Measurements from ENCODE around the gene BRPF3.
"Not testable (repeated sequence)": the region's sequence is repeated elsewhere in the genome, so short reads cannot be mapped to it uniquely, and the experiment has no call there.

The BRPF3 gene

GRCh38 chr6:36200154-36200891 is 3.8 kb downstream of the BRPF3 start:
- peak in 5 of 56 donors; percentile 3 to 13 (median 7) for DNase-seq

- DNase-seq, result no peak
Observed at GRCh38 chr6:36200998-36201596, 4.6 kb downstream of the BRPF3 start.

GRCh38 chr6:36201612-36202011 is 5.1 kb downstream of the BRPF3 start:
- DNase-seq, result no peak

GRCh38 chr6:36202101-36202500 is 5.6 kb downstream of the BRPF3 start:
- no peak for DNase-seq

- DNase-seq, result no peak
Observed at GRCh38 chr6:36204068-36204753, 7.7 kb downstream of the BRPF3 start.

GRCh38 chr6:36207155-36207554 is 10.6 kb downstream of the BRPF3 start:
- no peak for DNase-seq

GRCh38 chr6:36209606-36210005 is 13.1 kb downstream of the BRPF3 start:
- no peak for DNase-seq

GRCh38 chr6:36210182-36210581 is 13.6 kb downstream of the BRPF3 start:
- DNase-seq, result no peak

- DNase-seq, result no peak
Observed at GRCh38 chr6:36210886-36211595, 14.5 kb downstream of the BRPF3 start.

- DNase-seq, result no peak
Observed at GRCh38 chr6:36216559-36216958, 20.0 kb downstream of the BRPF3 start.

GRCh38 chr6:36217188-36217587 is 20.6 kb downstream of the BRPF3 start:
- no peak for DNase-seq

- DNase-seq, result no peak
Observed at GRCh38 chr6:36217946-36218345, 21.4 kb downstream of the BRPF3 start.

GRCh38 chr6:36218516-36218915 is 22.0 kb downstream of the BRPF3 start:
- not testable (repeated sequence) for DNase-seq

GRCh38 chr6:36219081-36219480 is 22.5 kb downstream of the BRPF3 start:
- no peak for DNase-seq

GRCh38 chr6:36220226-36220625 is 23.7 kb downstream of the BRPF3 start:
- no peak for DNase-seq

- DNase-seq, result no peak
Observed at GRCh38 chr6:36221674-36222073, 25.1 kb downstream of the BRPF3 start.

- no peak for DNase-seq
Observed at GRCh38 chr6:36222924-36223323, 26.4 kb downstream of the BRPF3 start.

- DNase-seq, result no peak
Observed at GRCh38 chr6:36223706-36224105, 27.2 kb downstream of the BRPF3 start.

- DNase-seq, result peak in 1 of 56 donors; percentile 26
Observed at GRCh38 chr6:36224918-36225461, 28.4 kb downstream of the BRPF3 start.

- no peak for DNase-seq
Observed at GRCh38 chr6:36226438-36227047, 30.0 kb downstream of the BRPF3 start.

Data from amygdala (tissue), 56 donors.